ENCODE data around the gene ZDHHC11.
A peak's percentile ranks its signal among the peaks of the same experiment; 100 is the strongest.
"Not testable (repeated sequence)": the region's sequence is repeated elsewhere in the genome, so short reads cannot be mapped to it uniquely, and the experiment has no call there.

The ZDHHC11 gene

GRCh38 chr5:784428-785177 is 66.2 kb downstream of the ZDHHC11 start, which contains the start of gene ZDHHC11B:
Gene ZDHHC11B (minus strand): TSS chr5:784729. CDS start chr5:766919, 17,810 bp downstream.
- H3K27ac ChIP-seq, result peak within 1 kb of the TSS; percentile 78
- TF ChIP-seq ZFX (IDR thresholded peaks at IDR 0.05), result peak; percentile 44; the same call in 1 of the 2 replicates

GRCh38 chr5:783881-784427 is 66.8 kb downstream of the ZDHHC11 start:
- H3K27ac ChIP-seq, result peak overlapping the region; percentile 78

- not testable (repeated sequence) for H3K27ac ChIP-seq
Measured at GRCh38 chr5:783049-783802, 67.6 kb downstream of the ZDHHC11 start.

- H3K27ac ChIP-seq, result not testable (repeated sequence)
Measured at GRCh38 chr5:782356-782755, 68.4 kb downstream of the ZDHHC11 start.

- not testable (repeated sequence) for H3K27ac ChIP-seq
Measured at GRCh38 chr5:780571-780970, 70.2 kb downstream of the ZDHHC11 start.

GRCh38 chr5:778967-779366 is 71.8 kb downstream of the ZDHHC11 start:
- not testable (repeated sequence) for H3K27ac ChIP-seq

- H3K27ac ChIP-seq, result not testable (repeated sequence)
Measured at GRCh38 chr5:778421-778820, 72.4 kb downstream of the ZDHHC11 start.

GRCh38 chr5:777756-778161 is 73.0 kb downstream of the ZDHHC11 start:
- H3K27ac ChIP-seq, result no peak overlapping the region

GRCh38 chr5:776862-777711 is 73.7 kb downstream of the ZDHHC11 start:
- H3K27ac ChIP-seq, result no peak overlapping the region
- TF ChIP-seq ZFX (IDR thresholded peaks at IDR 0.05) (no peak), CTCF (conservative IDR thresholded peaks at IDR 0.05) (no peak)

More at GRCh38 chr5:777756-778161, 73.0 kb downstream of the ZDHHC11 start:
- TF ChIP-seq ZFX (IDR thresholded peaks at IDR 0.05), result no peak
- TF ChIP-seq CTCF (conservative IDR thresholded peaks at IDR 0.05), result no peak

- no peak for TF ChIP-seq ZFX (IDR thresholded peaks at IDR 0.05)
- no peak overlapping the region for H3K27ac ChIP-seq
Measured at GRCh38 chr5:775961-776861, 74.6 kb downstream of the ZDHHC11 start.

GRCh38 chr5:775595-775960 is 75.2 kb downstream of the ZDHHC11 start:
- H3K27ac ChIP-seq, result not testable (repeated sequence)

GRCh38 chr5:774854-775505 is 75.8 kb downstream of the ZDHHC11 start:
- H3K27ac ChIP-seq, result not testable (repeated sequence)

GRCh38 chr5:774304-774703 is 76.5 kb downstream of the ZDHHC11 start:
- H3K27ac ChIP-seq, result not testable (repeated sequence)

Data from C4-2B (cell line).